Measurements from ENCODE around the gene ADRM1.

DNA sequence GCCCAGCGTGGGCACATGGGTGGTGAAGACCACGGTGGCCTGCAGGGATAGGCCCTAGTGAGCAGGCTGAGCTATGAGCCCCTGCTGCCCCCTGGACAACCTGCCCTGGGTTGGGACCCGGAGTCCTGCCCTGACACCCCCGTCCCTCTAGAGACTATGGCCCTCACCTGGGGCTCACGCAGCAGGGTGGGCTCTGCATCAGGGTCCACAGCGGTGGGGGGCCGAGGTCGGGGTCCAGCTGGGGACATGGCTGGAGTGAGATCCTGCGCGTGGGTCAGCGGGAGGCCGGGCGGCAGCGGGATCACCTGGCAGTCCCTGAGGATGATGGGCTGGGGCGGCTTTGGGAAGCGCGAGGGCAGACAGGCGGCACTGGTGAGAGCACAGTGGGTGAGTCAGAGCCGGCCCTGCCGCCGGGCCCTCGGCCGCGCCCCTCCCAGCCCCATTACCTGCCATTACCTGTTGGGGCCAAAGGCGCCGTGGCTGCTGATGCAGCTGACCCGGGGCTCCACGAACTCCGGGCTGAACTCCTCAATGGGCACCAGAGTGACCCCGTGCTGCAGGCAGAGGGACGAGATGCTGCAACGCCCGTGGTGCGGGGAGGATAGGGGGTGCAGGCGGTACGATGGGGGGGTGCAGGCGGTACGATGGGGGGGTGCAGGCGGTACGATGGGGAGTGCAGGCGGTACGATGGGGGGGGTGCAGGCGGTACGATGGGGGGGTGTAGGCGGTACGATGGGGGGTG is 27.9 kb downstream of the ADRM1 start:
- TF ChIP-seq, protein P1, sequence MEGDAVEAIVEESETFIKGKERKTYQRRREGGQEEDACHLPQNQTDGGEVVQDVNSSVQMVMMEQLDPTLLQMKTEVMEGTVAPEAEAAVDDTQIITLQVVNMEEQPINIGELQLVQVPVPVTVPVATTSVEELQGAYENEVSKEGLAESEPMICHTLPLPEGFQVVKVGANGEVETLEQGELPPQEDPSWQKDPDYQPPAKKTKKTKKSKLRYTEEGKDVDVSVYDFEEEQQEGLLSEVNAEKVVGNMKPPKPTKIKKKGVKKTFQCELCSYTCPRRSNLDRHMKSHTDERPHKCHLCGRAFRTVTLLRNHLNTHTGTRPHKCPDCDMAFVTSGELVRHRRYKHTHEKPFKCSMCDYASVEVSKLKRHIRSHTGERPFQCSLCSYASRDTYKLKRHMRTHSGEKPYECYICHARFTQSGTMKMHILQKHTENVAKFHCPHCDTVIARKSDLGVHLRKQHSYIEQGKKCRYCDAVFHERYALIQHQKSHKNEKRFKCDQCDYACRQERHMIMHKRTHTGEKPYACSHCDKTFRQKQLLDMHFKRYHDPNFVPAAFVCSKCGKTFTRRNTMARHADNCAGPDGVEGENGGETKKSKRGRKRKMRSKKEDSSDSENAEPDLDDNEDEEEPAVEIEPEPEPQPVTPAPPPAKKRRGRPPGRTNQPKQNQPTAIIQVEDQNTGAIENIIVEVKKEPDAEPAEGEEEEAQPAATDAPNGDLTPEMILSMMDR (IDR thresholded peaks at IDR 0.05): no peak
- TF ChIP-seq POLR2A (IDR thresholded peaks at IDR 0.05) (no peak), EP300 (IDR thresholded peaks at IDR 0.05) (no peak), POLR2AphosphoS5 (IDR thresholded peaks at IDR 0.05) (no peak)

Data from sigmoid colon (tissue), 4 donors.